Neural progenitor cell (in vitro differentiated cells): ENCODE measurements around the gene PSMB2. TPM values are rescaled to one million over a fixed set of nuclear protein-coding genes. Genes with fewer than 3 reads are reported as not detected.

Source experiments
- DNase-seq: peaks from one replicate; pipeline ENCODE4 v3.0.0-alpha.2; 2016; ENCODE audit warnings: low spot score
- H2AFZ ChIP-seq: fragments of 200-600 bp; sonication (generic); replicated peaks from 2 replicates; pipeline ENCODE4 v1.6.1; 2016; ENCODE audit warnings: antibody characterized with exemption
- H3F3A ChIP-seq: fragments of 200-600 bp; sonication (generic); 2 replicates; pipeline ENCODE4 v1.6.1; 2016; ENCODE audit warnings: antibody characterized with exemption, low read depth
- H3K27ac ChIP-seq: fragments of 200-600 bp; sonication (generic); 2 replicates; pipeline ENCODE4 v1.5.1; 2016; ENCODE audit warnings: mild to moderate bottlenecking
- H3K27me3 ChIP-seq: fragments of 200-600 bp; sonication (generic); 2 replicates; pipeline ENCODE4 v1.6.1; 2016; ENCODE audit warnings: mild to moderate bottlenecking, moderate library complexity
- H3K36me3 ChIP-seq: fragments of 200-600 bp; sonication (generic); 2 replicates; pipeline ENCODE4 v1.5.1; 2016
- H3K4me1 ChIP-seq: fragments of 200-600 bp; sonication (generic); 2 replicates; pipeline ENCODE4 v1.6.1; 2016; ENCODE audit warnings: mixed run types
- H3K4me2 ChIP-seq: fragments of 200-600 bp; sonication (generic); 2 replicates; pipeline ENCODE4 v1.6.1; 2016
- H3K4me3 ChIP-seq: fragments of 200-600 bp; sonication (generic); 2 replicates; pipeline ENCODE4 v1.5.1; 2016
- H3K79me2 ChIP-seq: fragments of 200-600 bp; sonication (generic); 2 replicates; pipeline ENCODE4 v1.6.1; 2016; ENCODE audit warnings: low read depth
- H3K9ac ChIP-seq: fragments of 200-600 bp; sonication (generic); 2 replicates; pipeline ENCODE4 v1.6.1; 2016
- H3K9me3 ChIP-seq: fragments of 200-600 bp; sonication (generic); 2 replicates; pipeline ENCODE4 v1.5.1; 2016; ENCODE audit warnings: low read depth
- H4K20me1 ChIP-seq: fragments of 200-600 bp; sonication (generic); 2 replicates; pipeline ENCODE4 v1.6.1; 2016; ENCODE audit warnings: low read depth
- H3K27ac Mint-ChIP-seq: 3 replicates; pipeline ENCODE4 v1.8.0; 2021; ENCODE audit warnings: mixed read lengths
- H3K27me3 Mint-ChIP-seq: 2 replicates; pipeline ENCODE4 v1.8.0; 2022; ENCODE audit warnings: low read depth, mild to moderate bottlenecking, inconsistent platforms, moderate library complexity, mixed read lengths; ENCODE audit not compliant: insufficient read depth
- H3K36me3 Mint-ChIP-seq: 3 replicates; pipeline ENCODE4 v1.8.0; 2021; ENCODE audit warnings: mixed read lengths
- H3K4me1 Mint-ChIP-seq: 3 replicates; pipeline ENCODE4 v1.8.0; 2021; ENCODE audit warnings: mixed read lengths
- H3K4me3 Mint-ChIP-seq: 3 replicates; pipeline ENCODE4 v1.8.0; 2021; ENCODE audit warnings: mild to moderate bottlenecking, moderate library complexity, mixed read lengths
- H3K9me3 Mint-ChIP-seq: 3 replicates; pipeline ENCODE4 v1.8.0; 2020; ENCODE audit warnings: mixed read lengths
- EZH2 ChIP-seq: fragments of 200-600 bp; sonication (generic); IDR thresholded peaks from 2 replicates; pipeline ENCODE4 v1.6.1; 2017; ENCODE audit warnings: antibody characterized with exemption, mild to moderate bottlenecking, moderate library complexity
- EZH2phosphoT487 ChIP-seq: fragments of 200-600 bp; sonication (generic); IDR thresholded peaks from 2 replicates; pipeline ENCODE4 v1.6.1; 2017; ENCODE audit warnings: antibody characterized with exemption
- total RNA-seq: library from RNA; depleted of rRNA; stranded (reverse); fragments of >200 nt; gene quantifications from 2 replicates; pipeline ENCODE4 v1.2.3, GENCODE V29; 2015; ENCODE audit warnings: low replicate concordance
- TF ChIP-seq, protein P1 (sequence below): fragments of 200-600 bp; sonication (generic); IDR thresholded peaks from 2 replicates; pipeline ENCODE4 v1.5.1; 2017; ENCODE audit warnings: antibody characterized with exemption, mild to moderate bottlenecking

Gene PSMB2
- total RNA-seq, 1 donor from 2014 or later, result 29.7 TPM

GRCh38 chr1:35576061-35576765 is 65.1 kb downstream of the PSMB2 start:
- H3K9me3 Mint-ChIP-seq, result peaks cover 3% of the 10 kb centered on the region
- DNase-seq, result no peak
- Histone ChIP-seq H3K79me2 (no peaks in the 10 kb centered on the region), H3K9me3 (no peaks in the 10 kb centered on the region), H3K4me3 (peak overlapping the region; percentile 41), H3F3A (peaks cover 29% of the 10 kb centered on the region), H3K27me3 (peaks cover 91% of the 10 kb centered on the region), H3K9ac (no peak overlapping the region), H3K36me3 (no peaks in the 10 kb centered on the region), H3K27ac (no peak overlapping the region), H2AFZ (no peak overlapping the region), H3K4me2 (no peak overlapping the region), H3K4me1 (peaks cover 13% of the 10 kb centered on the region), H4K20me1 (peaks cover 41% of the 10 kb centered on the region)
- peaks cover 24% of the 10 kb centered on the region for H3K4me1 Mint-ChIP-seq
- H3K27ac Mint-ChIP-seq, result no peak overlapping the region
- H3K27me3 Mint-ChIP-seq, result peaks cover 57% of the 10 kb centered on the region
- peaks cover 2% of the 10 kb centered on the region for H3K36me3 Mint-ChIP-seq
- H3K4me3 Mint-ChIP-seq, result peak overlapping the region; percentile 71
- TF ChIP-seq EZH2phosphoT487, result peak; percentile 7
- TF ChIP-seq, protein P1, sequence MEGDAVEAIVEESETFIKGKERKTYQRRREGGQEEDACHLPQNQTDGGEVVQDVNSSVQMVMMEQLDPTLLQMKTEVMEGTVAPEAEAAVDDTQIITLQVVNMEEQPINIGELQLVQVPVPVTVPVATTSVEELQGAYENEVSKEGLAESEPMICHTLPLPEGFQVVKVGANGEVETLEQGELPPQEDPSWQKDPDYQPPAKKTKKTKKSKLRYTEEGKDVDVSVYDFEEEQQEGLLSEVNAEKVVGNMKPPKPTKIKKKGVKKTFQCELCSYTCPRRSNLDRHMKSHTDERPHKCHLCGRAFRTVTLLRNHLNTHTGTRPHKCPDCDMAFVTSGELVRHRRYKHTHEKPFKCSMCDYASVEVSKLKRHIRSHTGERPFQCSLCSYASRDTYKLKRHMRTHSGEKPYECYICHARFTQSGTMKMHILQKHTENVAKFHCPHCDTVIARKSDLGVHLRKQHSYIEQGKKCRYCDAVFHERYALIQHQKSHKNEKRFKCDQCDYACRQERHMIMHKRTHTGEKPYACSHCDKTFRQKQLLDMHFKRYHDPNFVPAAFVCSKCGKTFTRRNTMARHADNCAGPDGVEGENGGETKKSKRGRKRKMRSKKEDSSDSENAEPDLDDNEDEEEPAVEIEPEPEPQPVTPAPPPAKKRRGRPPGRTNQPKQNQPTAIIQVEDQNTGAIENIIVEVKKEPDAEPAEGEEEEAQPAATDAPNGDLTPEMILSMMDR, result no peak

- Histone ChIP-seq H3K79me2 (no peaks in the 10 kb centered on the region), H3K4me3 (no peak overlapping the region), H4K20me1 (peaks cover 41% of the 10 kb centered on the region), H3K4me1 (peaks cover 13% of the 10 kb centered on the region), H2AFZ (no peak overlapping the region), H3K36me3 (no peaks in the 10 kb centered on the region), H3K27me3 (peaks cover 98% of the 10 kb centered on the region), H3K4me2 (no peak overlapping the region), H3K9me3 (no peaks in the 10 kb centered on the region), H3F3A (peaks cover 29% of the 10 kb centered on the region), H3K9ac (no peak overlapping the region), H3K27ac (no peak overlapping the region)
- Mint-ChIP-seq H3K27me3 (peaks cover 63% of the 10 kb centered on the region), H3K27ac (no peak overlapping the region), H3K4me3 (peak overlapping the region; percentile 17), H3K9me3 (peaks cover 3% of the 10 kb centered on the region), H3K4me1 (peaks cover 24% of the 10 kb centered on the region), H3K36me3 (peaks cover 2% of the 10 kb centered on the region)
- TF ChIP-seq EZH2 (no peak), EZH2phosphoT487 (no peak)
- TF ChIP-seq, protein P1, result no peak
- DNase-seq, result no peak
Observed at GRCh38 chr1:35575416-35575958, 65.8 kb downstream of the PSMB2 start.

GRCh38 chr1:35574655-35575415 is 66.5 kb downstream of the PSMB2 start:
- no peak overlapping the region for H2AFZ ChIP-seq

More at GRCh38 chr1:35574655-35575415, 66.5 kb downstream of the PSMB2 start:
- Histone ChIP-seq H4K20me1 (peaks cover 41% of the 10 kb centered on the region), H3K4me2 (no peak overlapping the region), H3K4me1 (peaks cover 13% of the 10 kb centered on the region), H3K27ac (no peak overlapping the region), H3K79me2 (no peaks in the 10 kb centered on the region), H3F3A (peaks cover 29% of the 10 kb centered on the region), H3K27me3 (peaks cover 100% of the 10 kb centered on the region), H3K36me3 (no peaks in the 10 kb centered on the region), H3K4me3 (no peak overlapping the region), H3K9ac (no peak overlapping the region), H3K9me3 (no peaks in the 10 kb centered on the region)
- H3K4me3 Mint-ChIP-seq, result peak overlapping the region; percentile 58
- H3K27ac Mint-ChIP-seq, result no peak overlapping the region
- peaks cover 3% of the 10 kb centered on the region for H3K9me3 Mint-ChIP-seq
- no peak for DNase-seq
- peaks cover 2% of the 10 kb centered on the region for H3K36me3 Mint-ChIP-seq
- peaks cover 24% of the 10 kb centered on the region for H3K4me1 Mint-ChIP-seq
- peaks cover 66% of the 10 kb centered on the region for H3K27me3 Mint-ChIP-seq
- TF ChIP-seq EZH2 (peak; percentile 68), EZH2phosphoT487 (peak; percentile 67)
- TF ChIP-seq, protein P1, result no peak
